GM19193 (cell line): ENCODE measurements around the gene GIMAP8.

Experiments
- POLR2A ChIP-seq: IDR thresholded peaks from 4 replicates; pipeline ENCODE4 v1.6.1; 2011; ENCODE audit not compliant: insufficient read depth, insufficient read length; ENCODE audit errors: extremely low read depth

Gene GIMAP8

DNA sequence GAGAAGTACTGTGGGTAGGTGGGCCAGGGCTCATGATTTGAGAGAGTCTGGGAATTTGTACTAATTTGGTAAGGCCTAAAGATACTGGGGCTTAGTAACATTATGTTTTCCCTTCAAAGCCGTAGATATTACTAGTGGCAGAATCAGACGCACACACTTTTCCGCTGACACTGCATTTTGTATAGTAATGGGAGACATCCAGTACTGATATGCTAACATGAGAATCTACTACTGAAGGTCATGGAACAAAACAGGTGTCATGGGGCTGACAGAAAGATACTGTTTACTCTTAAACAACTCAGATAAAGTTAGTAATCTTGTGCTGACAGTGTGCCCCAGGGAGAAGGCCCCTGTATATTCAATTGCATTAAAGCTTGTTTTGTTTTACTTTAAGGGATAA, 53.2 kb downstream of the GIMAP8 start:
- no peak for TF ChIP-seq POLR2A

DNA sequence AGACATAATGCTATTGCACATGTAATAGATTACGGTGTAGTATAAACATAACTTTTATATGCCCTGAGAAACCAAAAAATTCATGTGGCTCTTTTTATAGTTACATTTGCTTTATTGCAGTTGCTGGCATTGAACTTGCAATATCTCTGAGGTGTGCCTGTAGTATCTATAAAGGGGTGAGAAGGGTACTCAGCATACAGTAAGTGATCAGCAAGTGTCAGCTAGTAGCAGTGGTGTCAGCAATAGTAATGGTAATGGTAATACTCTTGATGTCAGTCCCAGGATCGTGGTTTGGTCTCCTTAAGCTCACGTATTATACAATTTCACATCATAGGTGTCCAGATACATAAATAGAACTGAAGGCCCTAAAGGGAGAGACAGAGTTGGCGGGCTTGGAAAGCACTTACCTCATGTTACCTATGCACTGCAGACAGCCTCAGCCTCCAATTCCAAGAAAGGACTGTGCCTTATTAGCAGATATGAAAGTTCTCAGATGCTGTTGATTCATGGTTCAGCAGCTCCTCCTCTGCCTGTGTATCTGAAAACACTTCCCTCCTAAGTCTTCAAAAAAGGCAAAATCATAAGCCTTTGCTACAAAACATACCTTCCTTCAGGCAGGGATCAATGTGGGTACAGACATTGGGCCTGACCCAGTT, 57.6 kb downstream of the GIMAP8 start:
- no peak for TF ChIP-seq POLR2A

DNA sequence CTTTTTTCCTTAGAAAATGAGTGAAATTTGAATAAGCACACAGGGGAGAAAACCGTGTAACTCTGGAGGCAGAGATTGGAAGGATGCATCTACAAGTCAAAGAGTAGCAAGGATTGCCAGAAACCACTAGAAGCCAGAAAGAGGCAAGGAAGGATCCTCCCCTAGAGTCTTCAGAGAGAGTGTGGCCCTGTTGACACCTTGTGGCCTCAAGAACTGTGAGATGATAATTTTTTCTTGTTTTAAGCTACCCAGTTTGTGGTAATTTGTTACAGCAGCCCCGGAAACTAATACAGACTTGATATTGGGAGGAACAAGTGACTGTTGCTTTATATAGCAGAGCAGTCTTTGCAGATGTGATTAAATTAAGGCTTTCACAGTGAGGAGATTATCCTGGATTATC, 60.6 kb downstream of the GIMAP8 start:
- no peak for TF ChIP-seq POLR2A

DNA sequence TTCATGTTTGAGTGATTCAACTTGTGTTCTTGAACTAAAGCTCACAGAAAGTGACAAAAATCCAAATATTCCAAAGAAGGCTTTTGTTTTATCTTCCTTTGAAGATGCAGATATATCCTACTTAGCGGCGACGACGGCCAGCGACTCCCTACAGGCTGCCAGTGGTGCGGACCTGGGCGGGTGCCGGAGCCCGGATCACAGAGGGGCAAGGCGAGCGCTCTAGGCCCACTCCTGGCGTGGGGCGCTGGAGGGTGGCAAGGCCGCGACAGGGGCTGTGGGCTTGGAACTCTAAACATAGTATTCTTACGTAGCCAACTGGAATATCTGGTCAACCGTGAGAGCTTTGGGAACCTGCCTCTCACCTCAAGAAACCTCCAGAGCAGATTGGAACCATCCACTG, 63.3 kb downstream of the GIMAP8 start:
- no peak for TF ChIP-seq POLR2A

DNA sequence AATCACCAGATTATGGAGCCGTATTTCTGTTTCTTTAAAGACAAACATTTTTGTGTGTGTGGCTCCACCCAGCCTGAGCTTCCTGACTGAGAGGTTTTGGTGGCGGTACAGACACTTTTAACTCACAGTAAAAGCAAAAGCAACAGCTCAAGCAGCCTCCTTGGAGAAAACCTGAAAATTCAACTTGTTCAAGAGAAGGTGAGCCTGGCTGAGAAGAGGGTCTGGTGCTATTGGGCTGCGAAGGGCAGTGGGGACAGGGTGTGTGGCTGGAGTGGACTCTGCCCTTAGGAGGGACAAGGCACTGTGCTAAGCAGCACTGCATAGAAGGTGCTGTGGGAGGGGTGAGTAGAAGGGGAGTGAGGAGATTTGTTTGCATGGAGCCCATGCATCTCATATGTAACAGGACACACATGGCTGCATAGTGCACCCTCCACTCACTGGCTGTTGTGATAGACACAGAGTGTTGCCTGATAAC, 64.4 kb downstream of the GIMAP8 start, which contains the start of gene GIMAP7:
GIMAP7 (plus strand) TSS at position 125 of the 475 bp plus-strand sequence. CDS start 5,103 bp downstream, outside the sequence.
- TF ChIP-seq POLR2A = no peak

DNA sequence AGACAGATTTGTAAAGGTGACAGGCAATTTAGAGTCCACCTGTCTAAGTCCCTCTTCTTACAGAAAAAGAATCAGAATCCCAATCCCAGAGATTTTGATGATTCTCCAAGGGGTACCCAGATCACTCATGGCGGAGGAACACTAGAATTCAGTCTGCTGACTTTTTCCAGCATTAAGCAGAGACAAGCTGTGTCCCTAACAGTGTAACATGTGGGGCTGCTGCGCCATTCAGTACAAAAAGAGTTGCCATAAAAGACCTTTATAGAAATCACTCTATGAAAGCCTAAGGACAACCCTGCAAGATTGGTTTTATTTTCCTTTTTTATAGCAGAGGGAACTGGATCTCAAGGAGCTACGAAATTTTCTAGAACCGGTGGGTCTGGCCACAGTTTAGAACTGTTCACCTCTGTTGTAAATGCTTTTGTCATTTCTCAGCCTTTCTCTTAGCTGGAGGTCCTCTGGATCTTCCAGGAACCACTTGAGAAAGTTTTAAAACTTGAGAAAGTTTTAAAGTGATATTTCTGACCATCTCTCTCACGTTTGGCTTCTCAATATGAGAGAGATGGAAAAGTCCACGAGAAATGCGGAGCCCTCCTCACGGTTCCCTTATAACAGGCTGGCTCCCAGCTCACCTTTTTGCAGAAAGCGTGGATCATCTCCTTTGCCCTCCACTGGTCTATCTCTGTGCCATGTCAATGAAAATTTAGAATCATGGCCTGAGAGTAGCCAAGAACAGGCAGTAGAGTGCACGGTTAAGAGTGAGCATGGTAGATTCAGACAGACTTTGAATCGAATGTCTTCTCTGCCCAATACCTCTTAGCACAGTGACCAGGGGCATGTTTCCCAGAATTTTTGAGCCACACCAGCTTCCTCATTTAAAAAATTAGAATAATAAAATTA, 65.1 kb downstream of the GIMAP8 start:
- TF ChIP-seq POLR2A = no peak

DNA sequence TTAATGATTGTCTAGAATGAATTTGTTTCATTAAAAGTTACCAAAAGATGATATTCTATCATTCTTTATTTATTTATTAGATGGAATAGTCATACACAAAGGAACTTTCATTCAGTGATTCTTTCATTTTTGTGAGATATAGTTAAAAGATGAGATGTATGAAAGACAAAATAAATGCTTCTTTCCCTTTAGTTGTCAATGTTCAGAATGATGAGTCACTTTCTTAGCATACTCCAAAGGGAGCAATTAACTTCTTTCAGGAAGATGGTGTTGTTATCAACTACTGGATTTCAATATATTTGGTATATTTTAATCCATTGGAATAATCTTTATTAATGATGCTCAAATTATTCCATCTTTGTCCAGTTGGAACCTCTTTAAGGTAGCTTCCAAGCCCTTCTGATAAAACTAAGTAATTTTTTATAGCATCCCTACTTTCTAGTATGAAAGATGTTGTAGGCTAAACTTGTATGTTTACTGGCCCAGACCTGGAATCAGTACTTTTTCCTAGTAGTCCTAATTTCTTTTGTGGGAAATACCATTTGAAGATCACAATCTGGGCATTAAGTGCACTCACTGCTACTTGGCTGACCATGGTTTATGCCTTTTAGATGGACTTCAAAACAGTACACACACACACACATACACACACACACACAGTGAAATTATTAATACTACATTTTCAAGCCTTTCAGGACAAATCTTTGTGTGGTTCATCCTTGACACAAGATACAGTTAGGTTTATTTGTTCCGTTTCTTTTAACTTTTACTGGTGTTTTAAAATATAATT, 66.7 kb downstream of the GIMAP8 start:
- no peak for TF ChIP-seq POLR2A

DNA sequence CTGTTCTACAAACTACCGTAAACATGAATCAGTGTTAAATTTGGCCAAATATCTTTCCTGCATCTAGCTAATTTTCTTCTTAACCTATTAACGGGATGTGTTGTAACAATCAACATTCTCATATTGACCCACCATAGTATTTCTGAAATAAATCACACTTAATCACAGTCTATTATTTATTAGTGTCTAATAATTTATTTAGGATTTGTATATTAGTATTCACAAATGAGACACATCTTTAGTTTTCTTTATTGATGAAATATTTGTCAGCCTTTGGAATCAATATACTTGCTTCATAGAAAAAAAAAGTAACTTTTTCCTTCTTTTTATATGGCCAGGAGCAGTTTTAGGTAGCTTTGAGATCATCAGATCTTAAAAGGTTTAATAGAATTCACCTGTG, 68.9 kb downstream of the GIMAP8 start:
- TF ChIP-seq POLR2A = no peak

DNA sequence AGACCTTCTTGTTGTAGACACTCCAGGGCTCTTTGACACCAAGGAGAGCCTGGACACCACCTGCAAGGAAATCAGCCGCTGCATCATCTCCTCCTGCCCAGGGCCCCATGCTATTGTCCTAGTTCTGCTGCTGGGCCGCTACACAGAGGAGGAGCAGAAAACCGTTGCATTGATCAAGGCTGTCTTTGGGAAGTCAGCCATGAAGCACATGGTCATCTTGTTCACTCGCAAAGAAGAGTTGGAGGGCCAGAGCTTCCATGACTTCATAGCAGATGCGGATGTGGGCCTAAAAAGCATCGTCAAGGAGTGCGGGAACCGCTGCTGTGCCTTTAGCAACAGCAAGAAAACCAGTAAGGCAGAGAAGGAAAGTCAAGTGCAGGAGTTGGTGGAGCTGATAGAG, 69.7 kb downstream of the GIMAP8 start:
- TF ChIP-seq POLR2A = no peak

DNA sequence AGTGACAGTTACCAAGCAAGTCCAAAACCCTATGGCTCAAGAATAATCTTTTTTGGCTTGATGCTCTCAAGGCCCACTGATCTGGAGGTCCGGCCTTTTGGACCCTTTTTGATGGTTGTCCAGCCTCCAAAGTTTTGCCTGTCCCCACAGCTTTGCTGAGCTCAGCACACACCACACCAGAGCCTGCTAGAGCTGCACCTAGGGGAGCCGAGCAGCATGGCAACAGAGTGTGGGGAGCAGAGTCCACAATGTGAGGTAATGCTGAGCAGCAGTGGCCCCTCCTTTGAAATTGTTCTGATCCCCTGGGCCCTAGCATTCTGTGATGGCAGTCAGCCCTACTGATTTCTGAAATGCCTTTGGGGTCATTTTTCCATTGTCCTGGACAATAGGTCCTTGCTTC, 73.6 kb downstream of the GIMAP8 start:
- TF ChIP-seq POLR2A = no peak
